ENCODE results near the gene YTHDF2. TPM values are rescaled to one million over a fixed set of nuclear protein-coding genes. Genes with fewer than 3 reads are reported as not detected.

Gene YTHDF2
- total and polyA plus RNA-seq, 5 donors, result 27.2 to 43.3 (median 34.5) TPM

GRCh38 chr1:28801461-28801860 is 64.7 kb downstream of the YTHDF2 start:
- Histone ChIP-seq H3K27ac (ENCODE audit: low read length) (no peak overlapping the region), H3K4me1 (ENCODE audit: control insufficient read depth, insufficient read depth, low read length) (no peaks in the 10 kb centered on the region), H3K27me3 (ENCODE audit: control insufficient read depth, insufficient read depth) (no peaks in the 10 kb centered on the region), H3K4me3 (ENCODE audit: low read length) (no peak overlapping the region), H3K9me3 (ENCODE audit: control insufficient read depth, low read length) (peaks cover 2% of the 10 kb centered on the region)
- 82% methylated on average over 6 of the region's 6 CpGs for WGBS
- ATAC-seq, result no peak
- intact Hi-C loops (cut with DNase I), result loop anchor here in 1 of 4 donors (5.0 kb wide), 1 partner anchor 66 kb away; no protein-coding TSS in a partner anchor
- no peak for DNase-seq

GRCh38 chr1:28803051-28803450 is 66.3 kb downstream of the YTHDF2 start:
- no peaks in the 10 kb centered on the region for H3K27me3 ChIP-seq (ENCODE audit: control insufficient read depth, insufficient read depth)
- 77% methylated on average over 5 of the region's 5 CpGs for WGBS
- peaks cover 2% of the 10 kb centered on the region for H3K9me3 ChIP-seq (ENCODE audit: control insufficient read depth, low read length)
- no peak for ATAC-seq
- intact Hi-C loops (cut with DNase I), result loop anchor here in 1 of 4 donors (5.0 kb wide), 1 partner anchor 64 kb away; no protein-coding TSS in a partner anchor
- no peak overlapping the region for H3K4me3 ChIP-seq (ENCODE audit: low read length)
- no peak for DNase-seq
- H3K4me1 ChIP-seq (ENCODE audit: control insufficient read depth, insufficient read depth, low read length), result no peaks in the 10 kb centered on the region
- H3K27ac ChIP-seq (ENCODE audit: low read length), result no peak overlapping the region

- H3K27me3 ChIP-seq (ENCODE audit: control insufficient read depth, insufficient read depth), result no peaks in the 10 kb centered on the region
- ATAC-seq (no peak), DNase-seq (no peak)
- 94% methylated on average over 3 of the region's 3 CpGs for WGBS
- intact Hi-C loops (cut with DNase I), result loop anchor here in 1 of 4 donors (5.0 kb wide), 1 partner anchor 64 kb away; no protein-coding TSS in a partner anchor
- no peaks in the 10 kb centered on the region for H3K4me1 ChIP-seq (ENCODE audit: control insufficient read depth, insufficient read depth, low read length)
- H3K4me3 ChIP-seq (ENCODE audit: low read length), result no peak overlapping the region
- no peak overlapping the region for H3K27ac ChIP-seq (ENCODE audit: low read length)
- H3K9me3 ChIP-seq (ENCODE audit: control insufficient read depth, low read length), result peaks cover 2% of the 10 kb centered on the region
Measured at GRCh38 chr1:28803662-28804061, 66.9 kb downstream of the YTHDF2 start.

- Histone ChIP-seq H3K9me3 (ENCODE audit: control insufficient read depth, low read length) (peaks cover 2% of the 10 kb centered on the region), H3K27ac (ENCODE audit: low read length) (no peak overlapping the region), H3K27me3 (ENCODE audit: control insufficient read depth, insufficient read depth) (no peaks in the 10 kb centered on the region), H3K4me1 (ENCODE audit: control insufficient read depth, insufficient read depth, low read length) (no peaks in the 10 kb centered on the region), H3K4me3 (ENCODE audit: low read length) (no peak overlapping the region)
- no peak for ATAC-seq
- no peak for DNase-seq
- 68% methylated on average over 3 of the region's 3 CpGs for WGBS
- intact Hi-C loops (cut with DNase I), result loop anchor here in 1 of 4 donors (5.0 kb wide), 1 partner anchor 63 kb away; no protein-coding TSS in a partner anchor
Measured at GRCh38 chr1:28804071-28804470, 67.3 kb downstream of the YTHDF2 start.

GRCh38 chr1:28807046-28807445 is 70.3 kb downstream of the YTHDF2 start:
- Histone ChIP-seq H3K27me3 (ENCODE audit: control insufficient read depth, insufficient read depth) (peaks cover 4% of the 10 kb centered on the region), H3K4me3 (ENCODE audit: low read length) (no peak overlapping the region), H3K9me3 (ENCODE audit: control insufficient read depth, low read length) (peaks cover 2% of the 10 kb centered on the region), H3K27ac (ENCODE audit: low read length) (no peak overlapping the region), H3K4me1 (ENCODE audit: control insufficient read depth, insufficient read depth, low read length) (no peaks in the 10 kb centered on the region)
- no peak for DNase-seq
- intact Hi-C loops (cut with DNase I), result no loop called here
- 47% methylated on average over 4 of the region's 4 CpGs for WGBS
- ATAC-seq, result no peak

GRCh38 chr1:28807986-28808385 is 71.2 kb downstream of the YTHDF2 start:
- Histone ChIP-seq H3K27ac (ENCODE audit: low read length) (no peak overlapping the region), H3K27me3 (ENCODE audit: control insufficient read depth, insufficient read depth) (peaks cover 4% of the 10 kb centered on the region), H3K4me1 (ENCODE audit: control insufficient read depth, insufficient read depth, low read length) (no peaks in the 10 kb centered on the region), H3K4me3 (ENCODE audit: low read length) (no peak overlapping the region), H3K9me3 (ENCODE audit: control insufficient read depth, low read length) (peaks cover 2% of the 10 kb centered on the region)
- intact Hi-C loops (cut with DNase I), result no loop called here
- DNase-seq, result no peak
- 73% methylated on average over 4 of the region's 4 CpGs for WGBS
- no peak for ATAC-seq

- Histone ChIP-seq H3K4me1 (ENCODE audit: control insufficient read depth, insufficient read depth, low read length) (no peaks in the 10 kb centered on the region), H3K27ac (ENCODE audit: low read length) (no peak overlapping the region), H3K9me3 (ENCODE audit: control insufficient read depth, low read length) (no peaks in the 10 kb centered on the region), H3K4me3 (ENCODE audit: low read length) (no peak overlapping the region), H3K27me3 (ENCODE audit: control insufficient read depth, insufficient read depth) (peaks cover 4% of the 10 kb centered on the region)
- intact Hi-C loops (cut with DNase I), result no loop called here
- ATAC-seq (no peak), DNase-seq (no peak)
- WGBS, result 65% methylated on average over 9 of the region's 9 CpGs
Measured at GRCh38 chr1:28811369-28811765, 74.6 kb downstream of the YTHDF2 start.

GRCh38 chr1:28811766-28812668 is 75.3 kb downstream of the YTHDF2 start, which contains the start of gene OPRD1:
Gene OPRD1, plus strand, starts transcription at chr1:28812170. Its CDS starts 214 bp downstream, at chr1:28812384.
- Histone ChIP-seq H3K27ac (ENCODE audit: low read length) (no peak within 1 kb of the TSS), H3K27me3 (ENCODE audit: control insufficient read depth, insufficient read depth) (peaks cover 4% of the 10 kb centered on the region), H3K9me3 (ENCODE audit: control insufficient read depth, low read length) (no peaks in the 10 kb centered on the region), H3K4me1 (ENCODE audit: control insufficient read depth, insufficient read depth, low read length) (no peaks in the 10 kb centered on the region), H3K4me3 (ENCODE audit: low read length) (no peak within 1 kb of the TSS)
- DNase-seq, result no peak
- ATAC-seq, result no peak
- 3% methylated on average over 108 of the region's 108 CpGs for WGBS
- intact Hi-C loops (cut with DNase I), result no loop called here

- intact Hi-C loops (cut with DNase I), result no loop called here
- H3K4me3 ChIP-seq (ENCODE audit: low read length), result no peak overlapping the region
- H3K4me1 ChIP-seq (ENCODE audit: control insufficient read depth, insufficient read depth, low read length), result no peaks in the 10 kb centered on the region
- no peak overlapping the region for H3K27ac ChIP-seq (ENCODE audit: low read length)
- ATAC-seq, result no peak
- H3K9me3 ChIP-seq (ENCODE audit: control insufficient read depth, low read length), result no peaks in the 10 kb centered on the region
- 39% methylated on average over 34 of the region's 34 CpGs for WGBS
- DNase-seq, result no peak
- peaks cover 4% of the 10 kb centered on the region for H3K27me3 ChIP-seq (ENCODE audit: control insufficient read depth, insufficient read depth)
Measured at GRCh38 chr1:28812669-28813468, 76.1 kb downstream of the YTHDF2 start.

- intact Hi-C loops (cut with DNase I), result no loop called here
Measured at GRCh38 chr1:28813931-28814465, 77.3 kb downstream of the YTHDF2 start.

More at GRCh38 chr1:28813931-28814465, 77.3 kb downstream of the YTHDF2 start:
- 81% methylated on average over 15 of the region's 15 CpGs for WGBS
- H3K4me1 ChIP-seq (ENCODE audit: control insufficient read depth, insufficient read depth, low read length), result no peaks in the 10 kb centered on the region
- H3K4me3 ChIP-seq (ENCODE audit: low read length), result no peak overlapping the region
- peaks cover 4% of the 10 kb centered on the region for H3K27me3 ChIP-seq (ENCODE audit: control insufficient read depth, insufficient read depth)
- ATAC-seq (no peak), DNase-seq (no peak)
- no peak overlapping the region for H3K27ac ChIP-seq (ENCODE audit: low read length)
- no peaks in the 10 kb centered on the region for H3K9me3 ChIP-seq (ENCODE audit: control insufficient read depth, low read length)
